Stomach (tissue), 9 donors: ENCODE measurements around the gene SELENOT. TPM values are rescaled to one million over a fixed set of nuclear protein-coding genes. Genes with fewer than 3 reads are reported as not detected.

Source experiments
- DNase-seq, 2 donors: peaks; one replicate each; pipeline versions ENCODE4 v3.0.0 to v3.0.0-alpha.2; 2013 to 2019
- H3K27ac ChIP-seq, 5 donors: fragments of 200-600 bp in 4 of 5; sonication (generic) in 4 of 5; one replicate each; pipeline ENCODE4 v1.5.1; 2013 to 2019; ENCODE audit warnings: mild to moderate bottlenecking in 1 of 5, moderate library complexity in 1 of 5
- H3K27me3 ChIP-seq, 3 donors: fragments of 200-600 bp; sonication (generic); one replicate each; pipeline ENCODE4 v1.5.1; 2017 to 2019; ENCODE audit warnings: mixed run types in 1 of 3
- H3K36me3 ChIP-seq, 4 donors: fragments of 200-600 bp; sonication (generic); 1 replicate in 3 of 4; 2 replicates in 1 of 4; pipeline ENCODE4 v1.5.1; 2016 to 2019
- H3K4me1 ChIP-seq, 4 donors: fragments of 200-600 bp; sonication (generic); one replicate each; pipeline ENCODE4 v1.5.1; 2016 to 2019
- H3K4me3 ChIP-seq, 4 donors: fragments of 200-600 bp; sonication (generic) in 3 of 4; one replicate each; pipeline ENCODE4 v1.5.1; 2016 to 2019; ENCODE audit warnings: mild to moderate bottlenecking in 1 of 4
- H3K9me3 ChIP-seq, 4 donors: fragments of 200-600 bp; sonication (generic); one replicate each; pipeline ENCODE4 v1.5.1; 2016 to 2019
- CTCF ChIP-seq, 7 experiments: fragments of 450-650 bp in 4 of 7; fragments of 200-600 bp in 3 of 7; sonication (generic) in 3 of 7; IDR thresholded peaks; one replicate each; pipeline ENCODE4 v1.5.1; 2016 to 2019; ENCODE audit warnings: antibody characterized with exemption in 7 of 7, control low read depth in 2 of 7, mild to moderate bottlenecking in 1 of 7
- EP300 ChIP-seq: sonication (generic); formaldehyde crosslinking; IDR thresholded peaks from one replicate; pipeline ENCODE4 v1.6.1; 2017; ENCODE audit warnings: antibody characterized with exemption
- POLR2A ChIP-seq, 4 donors: fragments of 450-650 bp; IDR thresholded peaks; one replicate each; pipeline ENCODE4 v1.6.1; 2016; ENCODE audit warnings: antibody characterized with exemption in 4 of 4, control low read depth in 2 of 4, mild to moderate bottlenecking in 1 of 4, moderate library complexity in 1 of 4
- POLR2AphosphoS5 ChIP-seq, 3 donors: sonication (generic); formaldehyde crosslinking; IDR thresholded peaks; one replicate each; pipeline ENCODE4 v1.6.1; 2016; ENCODE audit warnings: antibody characterized with exemption in 3 of 3
- WGBS, 5 donors: extraction: QIAGEN DNeasy Blood & Tissue Kit in 3 of 5; methylation state at CpG; one replicate each; pipeline versions ENCODE4 v1.1.5 to v1.1.7; 2013 to 2018; 5-methylcytosine and 5-hydroxymethylcytosine counted together
- intact Hi-C: fragments of 100-400 bp; cut with DNase I; formaldehyde crosslinking; loops from one replicate; pipeline ENCODE4 v1.15.1; 2023; ENCODE audit warnings: low total_unique reads
- polyA plus RNA-seq, 3 donors: library from polyadenylated mRNA; stranded (reverse); fragments of 200-250 nt; gene quantifications; one replicate each; pipeline ENCODE4 v1.2.3, GENCODE V29; 2013
- total RNA-seq, 5 donors: library from RNA; depleted of rRNA; stranded (reverse); fragments of >200 nt; gene quantifications; one replicate each; pipeline versions ENCODE4 v1.1.0 to v1.2.3, GENCODE V29; 2014 to 2016
- donor health status: healthy with polysubstance abuse.
- donor health status: Bipolar disorder and iron deficiency.
- donor health status: healthy.

Gene SELENOT
- total and polyA plus RNA-seq, 8 donors = 41.5 to 324 (median 54.4) TPM

GRCh38 chr3:150623945-150624344 is 20.8 kb downstream of the SELENOT start:
- H3K36me3 ChIP-seq = peaks cover 22 to 56% (median 52%) of the 10 kb centered on the region in 4 donors
- WGBS, 5 donors = 90 to 98% (median 95%) methylated on average over 1 of the region's 1 CpG

GRCh38 chr3:150626148-150626930 is 23.2 kb downstream of the SELENOT start:
- intact Hi-C loops = no loop called here
- WGBS, 5 donors = 90 to 100% (median 93%) methylated on average over 2 of the region's 2 CpGs

More at GRCh38 chr3:150623945-150624344, 20.8 kb downstream of the SELENOT start:
- Histone ChIP-seq H3K27ac (no peak overlapping the region), H3K4me3 (no peak overlapping the region), H3K9me3 (no peaks in the 10 kb centered on the region), H3K4me1 (peaks cover 0 to 49% (median 24%) of the 10 kb centered on the region in 4 donors), H3K27me3 (no peaks in the 10 kb centered on the region)
- DNase-seq = no peak
- intact Hi-C loops = no loop called here
- TF ChIP-seq CTCF (IDR thresholded peaks at IDR 0.05) (no peak), POLR2A (IDR thresholded peaks at IDR 0.05) (no peak), EP300 (no peak), POLR2AphosphoS5 (IDR thresholded peaks at IDR 0.05) (no peak)

GRCh38 chr3:150627557-150627956 is 24.4 kb downstream of the SELENOT start:
- no peaks in the 10 kb centered on the region for H3K9me3 ChIP-seq
- H3K4me3 ChIP-seq = no peak overlapping the region
- no peaks in the 10 kb centered on the region for H3K27me3 ChIP-seq
- no peak for DNase-seq
- TF ChIP-seq EP300 (no peak), CTCF (IDR thresholded peaks at IDR 0.05) (no peak), POLR2AphosphoS5 (IDR thresholded peaks at IDR 0.05) (no peak), POLR2A (IDR thresholded peaks at IDR 0.05) (no peak)
- H3K36me3 ChIP-seq = peaks cover 28 to 81% (median 69%) of the 10 kb centered on the region in 4 donors
- WGBS, 5 donors = 63 to 83% (median 70%) methylated on average over 2 of the region's 2 CpGs
- peaks cover 0 to 16% (median 8%) of the 10 kb centered on the region in 4 donors for H3K4me1 ChIP-seq
- intact Hi-C loops = no loop called here
- no peak overlapping the region for H3K27ac ChIP-seq

More at GRCh38 chr3:150626148-150626930, 23.2 kb downstream of the SELENOT start:
- Histone ChIP-seq H3K36me3 (peaks cover 28 to 75% (median 65%) of the 10 kb centered on the region in 4 donors), H3K27me3 (no peaks in the 10 kb centered on the region), H3K4me1 (peaks cover 0 to 28% (median 13%) of the 10 kb centered on the region in 4 donors), H3K4me3 (no peak overlapping the region), H3K27ac (no peak overlapping the region), H3K9me3 (no peaks in the 10 kb centered on the region)
- DNase-seq = no peak
- TF ChIP-seq POLR2A (IDR thresholded peaks at IDR 0.05) (no peak), POLR2AphosphoS5 (IDR thresholded peaks at IDR 0.05) (no peak), EP300 (no peak), CTCF (IDR thresholded peaks at IDR 0.05) (no peak)

GRCh38 chr3:150631515-150632221 is 28.5 kb downstream of the SELENOT start:
- WGBS, 5 donors = 88 to 92% (median 90%) methylated on average over 7 of the region's 7 CpGs
- no peak overlapping the region for H3K4me3 ChIP-seq
- H3K9me3 ChIP-seq = no peaks in the 10 kb centered on the region
- TF ChIP-seq POLR2AphosphoS5 (IDR thresholded peaks at IDR 0.05) (no peak), EP300 (no peak), CTCF (IDR thresholded peaks at IDR 0.05) (no peak), POLR2A (IDR thresholded peaks at IDR 0.05) (no peak)
- no peaks in the 10 kb centered on the region for H3K4me1 ChIP-seq
- H3K36me3 ChIP-seq = peaks cover 15 to 51% (median 44%) of the 10 kb centered on the region in 4 donors
- no peak overlapping the region for H3K27ac ChIP-seq
- H3K27me3 ChIP-seq = no peaks in the 10 kb centered on the region
- intact Hi-C loops = no loop called here
- DNase-seq = no peak
